HG03571 (cell line): ENCODE data around the gene SPTBN4.
"Not testable (repeated sequence)": the region's sequence is repeated elsewhere in the genome, so short reads cannot be mapped to it uniquely, and the experiment has no call there.

Experiments used
- ATAC-seq: cut with Tn5 transposase; IDR thresholded peaks from one replicate; pipeline ENCODE4 v1.9.1; 2021; ENCODE audit not compliant: unreplicated experiment

The SPTBN4 gene

DNA sequence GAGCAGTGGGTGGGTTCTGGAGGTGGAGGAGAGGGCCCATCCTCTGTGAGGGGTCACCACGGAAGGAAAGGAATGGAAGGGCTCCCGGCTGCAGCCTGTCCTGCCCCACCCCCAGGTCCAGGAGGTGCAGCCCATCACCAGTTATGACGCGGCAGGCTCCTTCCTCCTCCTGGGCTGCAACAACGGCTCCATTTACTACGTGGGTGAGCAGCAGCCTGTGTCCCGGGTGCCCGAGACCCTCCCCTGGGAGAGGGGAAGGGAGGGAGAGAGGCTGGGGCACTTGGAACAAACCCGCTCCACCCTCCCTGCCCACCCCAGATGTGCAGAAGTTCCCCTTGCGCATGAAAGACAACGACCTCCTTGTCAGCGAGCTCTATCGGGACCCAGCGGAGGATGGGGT is 116.5 kb downstream of the SPTBN4 start:
- no peak for ATAC-seq

DNA sequence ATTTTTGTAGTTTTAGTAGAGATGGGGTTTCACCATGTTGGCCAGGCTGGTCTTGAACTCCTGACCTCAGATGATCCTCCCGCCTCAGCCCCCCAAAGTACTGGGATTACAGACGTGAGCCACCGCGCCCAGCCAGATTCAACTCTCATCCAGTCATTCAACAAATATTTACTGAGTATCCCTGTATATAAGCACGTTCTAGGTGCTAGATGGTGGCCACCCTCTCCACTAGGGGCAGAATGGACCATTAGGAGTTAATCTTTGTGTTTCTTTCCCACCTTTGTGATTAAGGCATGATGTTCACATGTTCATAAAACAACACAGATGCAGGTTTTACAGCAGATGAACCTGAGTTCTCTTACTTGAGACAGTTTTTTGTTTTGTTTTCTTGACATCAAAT is 117.2 kb downstream of the SPTBN4 start:
- ATAC-seq = no peak

DNA sequence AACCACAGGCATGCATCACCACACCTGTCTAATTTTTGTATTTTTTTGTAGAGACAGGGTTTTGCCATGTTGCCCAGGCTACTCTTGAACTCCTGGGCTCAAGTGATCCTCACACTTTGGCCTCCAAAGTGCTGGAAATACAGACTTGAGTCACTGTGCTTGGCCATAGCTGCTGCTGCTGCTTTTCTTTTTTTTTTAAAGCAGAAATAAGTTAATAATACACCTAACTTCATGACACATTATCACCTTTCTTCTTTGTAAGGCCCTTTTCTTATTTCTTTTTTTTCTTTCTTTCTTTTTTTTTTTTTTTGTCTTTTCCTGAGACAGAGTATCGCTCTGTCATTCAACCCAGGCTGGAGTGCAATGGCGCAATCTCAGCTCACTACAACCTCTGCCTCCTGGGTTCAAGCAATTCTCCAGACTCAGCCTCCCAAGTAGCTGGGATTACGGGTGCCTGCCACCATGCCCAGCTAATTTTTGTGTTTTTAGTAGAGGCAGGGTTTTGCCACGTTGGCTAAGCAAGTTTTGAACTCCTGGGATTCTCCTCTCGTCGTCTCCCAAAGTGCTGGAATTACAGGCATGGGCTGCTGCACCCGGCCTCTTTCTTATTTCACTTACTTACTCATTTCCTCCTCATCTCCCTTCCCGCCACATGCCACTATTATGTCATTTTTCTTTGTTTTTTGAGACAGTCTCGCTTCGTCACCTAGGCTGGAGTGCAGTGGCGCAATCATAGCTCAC is 118.6 kb downstream of the SPTBN4 start:
- no peak for ATAC-seq

DNA sequence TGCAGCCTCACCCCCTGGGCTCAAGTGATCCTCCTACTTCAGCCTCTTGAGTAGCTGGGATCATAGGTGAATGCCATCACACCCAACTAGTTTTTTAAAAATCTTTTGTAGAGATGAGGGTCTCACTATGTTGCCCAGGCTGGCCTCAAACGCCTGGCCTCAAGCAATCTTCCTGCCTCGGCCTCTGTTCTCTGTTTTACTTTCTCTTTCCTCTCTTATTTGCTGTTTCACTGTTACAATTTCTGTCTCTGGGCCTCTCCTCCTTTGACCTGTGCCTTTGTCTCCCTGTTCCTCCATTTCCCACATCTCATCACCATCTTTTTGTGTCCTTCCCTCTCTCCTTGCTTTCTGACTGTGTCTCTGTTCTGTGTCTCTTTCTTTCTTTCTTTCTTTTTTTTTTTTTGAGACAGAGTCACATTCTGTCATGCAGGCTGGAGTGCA is 119.2 kb downstream of the SPTBN4 start:
- no peak for ATAC-seq

DNA sequence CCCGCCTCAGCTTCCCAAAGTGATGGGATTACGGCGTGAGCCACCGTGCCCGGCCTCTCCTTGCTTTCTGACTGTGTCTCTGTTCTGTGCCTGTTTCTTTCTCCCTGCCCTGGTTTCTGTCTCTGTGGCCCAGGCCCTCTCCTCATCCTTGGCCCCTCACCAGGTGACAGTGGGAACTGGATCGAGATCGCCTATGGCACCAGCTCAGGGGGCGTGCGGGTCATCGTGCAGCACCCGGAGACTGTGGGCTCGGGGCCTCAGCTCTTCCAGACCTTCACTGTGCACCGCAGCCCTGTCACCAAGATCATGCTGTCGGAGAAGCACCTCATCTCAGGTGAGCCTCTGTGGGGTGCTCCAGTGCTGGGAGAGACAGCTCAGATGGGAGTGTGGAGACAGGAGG is 119.8 kb downstream of the SPTBN4 start:
- ATAC-seq = no peak

DNA sequence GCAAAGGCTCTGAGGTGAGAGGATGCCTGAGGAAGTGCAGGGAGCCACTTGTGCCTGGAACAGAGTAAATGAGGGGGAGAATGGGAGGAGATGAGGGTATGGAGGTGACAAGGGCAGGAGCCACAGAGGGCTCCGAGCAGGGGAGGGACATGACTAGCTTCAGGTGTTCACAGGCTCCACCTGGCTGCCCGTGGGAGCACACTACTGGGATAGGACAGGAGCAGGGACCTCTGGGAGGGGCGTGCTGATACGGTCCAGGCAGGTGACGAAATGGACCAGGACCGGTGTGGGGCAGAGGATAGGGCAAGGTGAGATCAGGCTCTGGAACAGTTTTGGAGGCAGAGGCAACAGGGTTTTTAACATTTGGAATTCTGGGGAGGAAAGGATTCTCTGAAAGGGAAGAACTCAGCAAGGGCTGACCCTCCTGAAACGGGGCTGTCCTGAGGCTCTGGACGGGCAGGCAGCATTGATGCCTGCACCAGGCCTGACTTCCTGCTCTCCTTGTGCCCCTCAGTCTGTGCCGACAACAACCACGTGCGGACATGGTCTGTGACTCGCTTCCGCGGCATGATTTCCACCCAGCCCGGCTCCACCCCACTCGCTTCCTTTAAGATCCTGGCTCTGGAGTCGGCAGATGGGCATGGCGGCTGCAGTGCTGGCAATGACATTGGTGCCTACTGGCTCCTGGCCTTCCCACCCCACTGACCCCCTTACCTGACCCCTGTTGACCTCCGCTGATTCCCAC is 121.5 kb downstream of the SPTBN4 start:
- no peak for ATAC-seq

DNA sequence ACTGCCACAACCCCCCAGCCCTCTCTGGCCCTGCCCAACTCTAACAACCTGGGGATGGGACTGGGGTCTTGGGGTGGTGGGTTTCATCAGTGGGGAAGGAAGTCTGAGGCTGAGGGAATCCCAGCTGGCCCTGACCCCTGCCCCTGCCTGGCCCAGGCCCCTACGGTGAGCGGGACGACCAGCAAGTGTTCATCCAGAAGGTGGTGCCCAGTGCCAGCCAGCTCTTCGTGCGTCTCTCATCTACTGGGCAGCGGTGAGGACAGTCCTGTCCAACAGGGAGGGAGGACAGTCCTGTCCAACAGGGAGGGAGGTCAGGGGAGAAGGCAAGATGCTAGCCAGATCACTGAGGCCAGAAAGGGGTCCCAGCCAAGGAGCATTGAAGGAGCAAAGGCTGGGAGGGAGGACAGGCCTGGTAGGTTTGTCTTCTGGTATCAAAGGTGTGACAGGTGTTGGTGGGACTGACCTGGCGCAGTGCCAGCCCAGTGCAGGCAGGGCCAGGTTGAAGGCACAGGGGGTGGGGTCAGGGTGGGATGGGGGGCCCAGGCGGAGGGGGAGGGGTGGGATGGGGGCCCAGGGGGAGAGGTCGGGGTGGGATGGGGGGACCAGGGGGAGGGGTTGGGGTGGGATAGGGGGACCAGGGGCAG is 122.2 kb downstream of the SPTBN4 start:
- no peak for ATAC-seq

DNA sequence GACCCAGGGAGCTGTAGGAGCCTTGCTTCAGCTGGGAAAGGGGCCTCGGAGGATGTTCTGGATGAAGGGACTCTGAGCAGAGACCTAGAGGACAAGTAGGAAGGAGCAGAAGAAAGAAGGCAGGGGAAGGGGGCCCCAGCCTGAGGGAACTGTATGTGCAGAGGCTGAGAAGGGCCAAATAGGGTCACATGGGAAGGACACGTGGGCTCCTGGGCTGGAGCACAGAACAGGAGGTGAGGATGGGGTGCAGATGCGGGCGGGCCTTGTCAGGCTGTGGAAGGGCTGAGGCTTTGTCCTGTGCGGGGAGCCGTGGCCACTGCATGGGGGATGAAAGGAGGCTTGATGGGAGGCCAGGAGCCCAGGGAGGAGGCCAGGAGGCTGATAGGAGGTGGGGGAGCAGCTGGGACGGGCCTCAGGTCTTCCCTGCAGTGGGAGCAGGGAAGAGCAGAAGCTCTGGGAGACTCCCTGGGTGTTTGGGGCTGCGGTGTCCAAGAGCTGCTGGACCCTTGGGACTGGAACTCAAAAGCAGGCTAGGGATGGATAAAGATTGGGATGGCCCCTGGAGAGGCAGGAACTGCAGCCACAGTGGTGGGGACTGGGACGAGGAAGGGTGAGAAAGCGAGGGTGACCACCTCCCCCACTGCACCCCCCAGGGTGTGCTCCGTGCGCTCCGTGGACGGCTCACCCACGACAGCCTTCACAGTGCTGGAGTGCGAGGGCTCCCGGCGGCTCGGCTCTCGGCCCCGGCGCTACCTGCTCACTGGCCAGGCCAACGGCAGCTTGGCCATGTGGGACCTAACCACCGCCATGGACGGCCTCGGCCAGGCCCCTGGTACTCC is 123.0 kb downstream of the SPTBN4 start:
- ATAC-seq = no peak

DNA sequence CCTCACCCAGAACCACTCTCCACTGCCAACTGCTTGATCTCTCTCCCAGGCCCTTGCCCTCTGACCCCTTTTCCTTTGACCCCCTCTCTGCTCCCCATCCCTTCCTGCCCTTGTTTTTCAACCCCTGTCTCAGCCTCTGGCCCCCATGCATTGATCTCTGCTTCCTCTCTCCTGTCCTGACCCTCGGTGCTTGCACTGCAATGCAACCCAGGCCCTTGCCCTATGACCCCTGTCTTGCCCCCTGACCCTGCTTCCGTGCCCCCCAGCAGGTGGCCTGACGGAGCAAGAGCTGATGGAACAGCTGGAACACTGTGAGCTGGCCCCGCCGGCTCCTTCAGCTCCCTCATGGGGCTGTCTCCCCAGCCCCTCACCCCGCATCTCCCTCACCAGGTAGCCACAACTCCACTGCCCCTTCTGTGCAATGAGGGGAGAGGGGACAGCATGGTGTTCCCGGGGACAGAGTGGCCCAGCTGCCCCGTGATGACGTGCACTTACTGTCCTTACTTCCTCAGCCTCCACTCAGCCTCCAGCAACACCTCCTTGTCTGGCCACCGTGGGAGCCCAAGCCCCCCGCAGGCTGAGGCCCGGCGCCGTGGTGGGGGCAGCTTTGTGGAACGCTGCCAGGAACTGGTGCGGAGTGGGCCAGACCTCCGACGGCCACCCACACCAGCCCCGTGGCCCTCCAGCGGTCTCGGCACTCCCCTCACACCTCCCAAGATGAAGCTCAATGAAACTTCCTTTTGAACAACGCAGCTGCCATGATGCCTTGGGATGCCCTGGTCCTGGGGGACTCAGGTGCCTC is 123.9 kb downstream of the SPTBN4 start:
- no peak for ATAC-seq

DNA sequence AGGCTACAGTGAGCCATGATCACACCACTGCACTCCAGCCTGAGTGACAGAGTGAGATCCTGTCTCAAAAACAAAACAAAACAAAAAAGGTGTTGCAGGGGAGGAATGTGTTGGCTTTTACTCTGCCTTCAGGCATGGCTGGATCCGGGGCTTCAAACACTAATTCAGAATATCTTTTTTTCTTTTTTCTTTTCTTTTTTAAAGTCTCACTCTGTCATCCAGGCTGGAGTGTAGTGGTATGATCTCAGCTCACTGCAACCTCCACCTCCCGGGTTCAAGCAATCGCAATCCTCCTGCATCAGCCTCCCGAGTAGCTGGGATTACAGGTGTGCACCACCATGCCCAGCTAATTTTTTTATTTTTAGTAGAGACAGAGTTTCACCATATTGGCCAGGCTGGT is 124.9 kb downstream of the SPTBN4 start:
- not testable (repeated sequence) for ATAC-seq

DNA sequence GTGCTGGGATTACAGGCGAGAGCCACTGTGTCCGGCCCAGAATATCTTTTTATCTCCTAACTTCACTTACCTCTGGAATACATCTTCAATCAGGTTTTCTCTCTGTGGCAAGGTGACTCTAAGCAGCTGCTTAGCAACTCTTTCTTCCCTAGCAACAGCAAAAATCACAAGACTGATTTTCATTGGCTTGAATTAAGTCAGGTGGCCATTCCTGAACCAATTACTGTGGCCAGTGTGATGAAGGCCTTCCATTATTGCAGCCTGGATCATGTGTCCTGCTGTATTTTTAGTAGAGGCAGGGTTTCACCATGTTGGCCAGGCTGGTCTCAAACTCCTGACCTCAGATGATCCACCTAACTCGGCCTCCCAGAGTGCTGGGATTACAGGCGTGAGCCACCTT is 125.4 kb downstream of the SPTBN4 start:
- no peak for ATAC-seq

DNA sequence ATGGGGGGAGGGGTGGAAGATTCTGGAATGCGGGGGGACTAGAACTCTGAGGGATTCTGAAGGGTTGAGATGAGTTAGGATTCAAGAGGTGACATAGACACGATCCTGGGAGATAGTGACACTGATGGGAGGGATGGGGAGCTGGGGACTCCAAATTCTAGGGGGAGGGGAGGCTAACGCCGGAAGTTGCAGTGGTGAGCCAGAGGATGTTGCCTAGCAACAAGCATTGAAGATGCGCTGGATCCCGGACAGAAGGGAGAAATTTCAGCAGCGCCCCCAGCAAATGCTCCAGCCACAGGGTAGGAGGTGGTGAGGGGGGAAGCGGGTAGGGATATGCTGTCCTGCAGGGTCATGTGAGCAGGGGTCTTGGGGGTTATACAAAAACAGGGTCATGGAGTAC is 127.5 kb downstream of the SPTBN4 start:
- ATAC-seq = no peak

DNA sequence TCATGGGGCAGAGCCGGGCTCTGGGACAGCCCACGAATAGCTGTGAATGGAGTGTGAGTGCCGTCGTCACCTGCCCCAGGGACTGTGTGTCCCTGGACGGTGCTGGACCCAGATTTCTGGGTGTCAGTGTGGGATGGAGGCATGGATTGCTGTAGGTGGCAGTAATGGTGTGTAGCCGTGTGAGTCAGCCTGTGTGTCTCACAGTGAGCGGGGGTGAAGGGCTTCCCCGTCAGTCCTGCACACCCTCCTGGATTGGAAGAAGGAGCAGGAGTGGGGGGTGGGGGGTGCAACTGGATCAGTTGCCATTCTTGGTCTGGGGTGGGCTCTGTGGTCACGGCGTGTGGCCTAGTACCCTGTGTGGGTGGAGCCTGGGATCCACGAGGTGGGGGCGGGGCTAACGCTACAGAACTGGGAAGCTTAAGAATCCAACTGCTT is 127.9 kb downstream of the SPTBN4 start:
- no peak for ATAC-seq

DNA sequence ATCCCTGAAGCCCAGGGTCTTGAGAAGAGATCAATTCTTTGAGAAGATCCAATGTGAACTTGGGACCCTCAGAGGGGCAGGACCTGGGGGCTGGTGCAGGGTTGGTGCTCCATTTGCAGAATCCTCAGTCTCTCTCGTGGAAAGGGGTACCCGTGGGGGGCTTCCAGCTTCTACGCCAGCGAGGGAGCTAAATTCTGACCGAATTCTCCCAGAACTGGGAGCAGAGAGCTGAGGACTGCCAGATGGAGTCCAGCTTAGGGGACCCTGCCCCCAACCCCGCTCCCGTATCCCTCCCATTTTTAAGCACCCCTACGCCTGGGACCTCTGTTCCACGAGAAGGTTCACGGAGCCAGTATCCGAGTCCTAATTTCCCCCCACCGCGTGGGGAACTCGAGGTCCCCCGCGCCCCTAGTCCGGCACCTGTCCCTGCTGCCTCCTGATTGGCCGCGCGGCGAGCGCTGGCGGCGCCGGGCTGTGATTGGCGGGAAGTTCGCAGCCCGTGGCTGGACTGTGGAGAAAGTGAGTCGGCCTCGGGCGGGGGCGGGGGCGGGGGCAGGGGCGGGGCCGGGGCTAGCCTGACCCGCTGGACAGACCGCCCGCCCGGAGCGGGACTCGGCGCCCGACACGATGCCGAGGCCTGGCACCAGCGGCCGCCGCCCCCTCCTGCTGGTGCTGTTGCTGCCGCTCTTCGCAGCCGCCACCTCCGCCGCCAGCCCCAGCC is 130.0 kb downstream of the SPTBN4 start:
- ATAC-seq = no peak

DNA sequence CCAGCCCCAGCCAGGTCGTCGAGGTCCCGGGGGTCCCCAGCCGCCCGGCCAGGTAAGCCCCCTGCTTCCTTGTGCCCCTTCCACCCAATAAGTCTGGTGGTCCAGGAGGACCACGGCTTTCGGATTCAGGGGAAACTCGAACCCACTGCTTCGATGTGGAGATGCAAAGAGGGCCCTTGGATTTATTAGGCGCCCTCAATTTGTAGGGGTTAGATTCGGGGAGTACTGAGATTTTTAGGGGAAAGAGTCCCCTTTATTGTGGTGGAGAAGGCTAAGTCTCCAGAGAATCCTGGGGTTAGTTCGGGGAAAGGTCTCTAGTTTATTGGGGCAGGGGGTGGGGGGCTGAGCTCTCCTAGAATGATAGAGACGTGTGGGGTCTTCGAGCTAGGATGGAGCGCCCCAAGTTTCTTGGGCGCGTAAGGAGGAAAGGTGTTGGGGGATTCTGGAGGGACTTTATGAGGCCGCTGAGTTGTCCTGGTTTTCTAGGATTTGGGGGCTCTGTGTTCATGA is 130.6 kb downstream of the SPTBN4 start:
- ATAC-seq = no peak

DNA sequence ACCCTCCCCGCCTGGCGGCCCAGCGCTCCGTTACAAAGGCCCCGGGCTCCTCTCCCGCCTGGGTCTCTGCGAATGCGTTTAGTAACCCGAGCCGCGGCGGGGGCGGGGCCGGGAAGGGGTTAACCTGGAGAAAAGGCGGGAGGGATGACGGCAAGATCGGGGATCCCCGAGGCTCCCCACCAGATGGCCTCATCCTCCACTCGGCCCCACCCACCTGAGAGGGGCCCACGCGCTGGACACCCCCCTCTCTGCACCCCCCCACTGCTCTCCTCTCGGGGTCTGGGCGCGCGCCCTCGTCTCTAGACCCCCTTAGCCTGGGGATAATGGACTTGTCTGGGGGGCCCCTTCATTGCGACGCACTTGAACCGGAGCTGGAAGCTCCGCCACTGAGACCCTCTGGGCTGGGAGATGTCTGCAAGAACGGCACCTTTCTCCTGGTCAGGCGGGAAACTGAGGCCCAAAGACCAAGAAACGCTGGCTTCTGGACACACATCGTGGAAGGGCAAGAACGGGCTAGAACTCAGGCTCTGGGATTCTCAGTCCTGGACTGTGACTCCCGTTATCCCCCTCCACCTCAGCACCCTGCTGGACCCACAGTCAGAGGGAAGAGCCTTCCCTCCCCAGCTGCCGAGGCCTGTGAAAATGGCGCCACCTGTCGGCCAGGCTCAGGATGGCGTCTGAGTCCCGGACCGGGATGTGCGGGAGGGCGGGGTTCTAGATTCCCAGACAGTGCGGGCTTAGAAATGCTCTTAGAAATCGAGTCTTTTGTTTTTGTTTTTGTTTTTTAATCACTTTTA is 131.5 kb downstream of the SPTBN4 start:
- no peak for ATAC-seq

DNA sequence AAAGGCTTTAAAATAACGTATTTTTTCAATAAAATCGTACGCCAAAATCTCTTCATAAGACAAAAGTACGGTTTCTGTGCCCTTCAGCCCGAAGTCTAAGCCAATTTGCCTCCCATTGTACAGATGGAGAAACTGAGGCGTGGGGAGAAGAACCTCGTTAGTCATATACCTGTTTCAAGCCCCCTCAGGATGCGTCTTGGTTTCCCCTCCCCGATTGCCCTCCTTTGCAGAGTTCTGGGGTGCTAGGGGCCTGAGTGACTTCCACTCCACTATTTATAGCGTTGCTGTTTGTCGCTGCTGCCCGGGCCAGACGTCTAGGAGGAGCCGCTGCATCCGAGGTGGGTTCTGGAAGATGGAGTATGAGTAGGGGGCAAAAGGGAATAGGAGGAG is 132.1 kb downstream of the SPTBN4 start:
- no peak for ATAC-seq

DNA sequence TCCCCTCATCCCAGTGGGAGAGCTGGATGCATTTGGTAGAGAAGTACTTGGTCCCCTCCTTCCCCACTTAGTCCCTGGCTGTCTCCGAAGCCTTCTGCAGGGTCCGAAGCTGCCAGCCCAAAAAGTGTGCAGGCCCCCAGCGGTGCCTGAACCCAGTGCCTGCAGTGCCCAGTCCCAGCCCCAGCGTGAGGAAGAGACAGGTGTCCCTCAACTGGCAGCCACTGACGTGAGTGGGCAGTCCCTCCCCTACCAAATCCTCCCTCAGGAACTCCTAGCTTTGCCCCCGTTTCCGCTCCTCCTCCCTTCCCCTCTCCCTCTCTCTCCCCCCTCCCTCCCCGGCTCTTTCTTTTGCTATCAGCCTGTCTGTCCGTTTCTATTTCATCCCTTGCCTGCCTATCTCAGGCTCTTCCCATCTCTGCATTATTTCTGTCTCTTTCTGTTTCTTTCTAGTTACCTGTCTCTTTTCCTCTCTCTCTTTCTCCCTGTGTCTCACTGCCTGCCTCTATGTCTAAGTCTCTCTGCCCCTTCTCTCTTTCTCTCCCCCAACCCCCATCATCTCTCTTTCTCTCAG is 132.6 kb downstream of the SPTBN4 start:
- no peak for ATAC-seq
